ENCODE data around the gene KCNIP3. TPM values are rescaled to one million over a fixed set of nuclear protein-coding genes. Genes with fewer than 3 reads are reported as not detected.
"Not testable (repeated sequence)": the region's sequence is repeated elsewhere in the genome, so short reads cannot be mapped to it uniquely, and the experiment has no call there.

KCNIP3 gene
- total RNA-seq, 3 donors from 2014 or later = 3.0 to 12.5 (median 4.1) TPM

DNA sequence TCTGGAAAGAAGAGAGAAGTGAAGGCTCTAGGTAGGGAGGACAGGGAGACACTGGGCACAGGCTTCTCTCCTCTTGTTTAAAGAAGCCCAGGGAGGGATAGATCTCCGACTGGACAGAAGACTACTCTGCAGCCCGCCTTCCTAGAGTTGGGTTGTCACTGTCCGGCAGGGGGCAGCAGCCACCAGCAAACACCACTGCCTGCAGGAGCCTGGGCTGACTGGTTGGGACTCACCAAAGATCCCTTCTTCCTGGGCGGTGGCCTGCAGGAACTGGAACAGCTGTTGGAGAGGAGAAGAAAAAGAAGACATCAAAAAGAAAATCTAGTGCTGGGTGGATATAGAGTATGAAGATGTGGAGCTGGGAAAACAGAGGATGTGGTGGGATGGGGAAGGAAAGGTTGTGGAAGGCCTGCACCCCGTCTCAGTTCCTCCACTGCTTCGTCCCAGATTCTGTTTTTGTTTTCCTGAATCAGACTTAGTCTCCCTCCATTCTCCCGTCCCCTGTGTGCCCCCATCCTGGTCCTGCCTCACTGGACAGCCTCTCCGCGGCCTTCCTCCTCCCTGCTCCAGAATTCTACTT lies 117.0 kb downstream of the KCNIP3 start:
- H3K36me3 ChIP-seq (ENCODE audit: low read depth); H3K4me1 ChIP-seq (ENCODE audit: low read depth); H3K9me3 ChIP-seq; H3K4me3 ChIP-seq: not testable (repeated sequence)
- peak; percentile 70 for TF ChIP-seq CTCF (IDR thresholded peaks at IDR 0.05)
- peak; percentile 95 for ATAC-seq
- peak; percentile 72 to 90 (median 89) for DNase-seq
- intact Hi-C loops (cut with DNase I, micrococcal nuclease) = loop anchor here in 1 of 2 donors (5.0 kb wide), 1 partner anchor 313 kb away; no protein-coding TSS in a partner anchor

GRCh38 chr2:95415138-95415537 lies 118.0 kb downstream of the KCNIP3 start:
- H3K36me3 ChIP-seq (ENCODE audit: low read depth); H3K4me3 ChIP-seq; intact Hi-C loops (cut with DNase I, micrococcal nuclease); H3K4me1 ChIP-seq (ENCODE audit: low read depth); H3K9me3 ChIP-seq; DNase-seq; ATAC-seq: not testable (repeated sequence)

GRCh38 chr2:95415561-95415960 lies 118.4 kb downstream of the KCNIP3 start:
- H3K36me3 ChIP-seq (ENCODE audit: low read depth); H3K4me3 ChIP-seq; H3K4me1 ChIP-seq (ENCODE audit: low read depth); H3K9me3 ChIP-seq; DNase-seq; ATAC-seq; intact Hi-C loops (cut with DNase I, micrococcal nuclease): not testable (repeated sequence)

DNA sequence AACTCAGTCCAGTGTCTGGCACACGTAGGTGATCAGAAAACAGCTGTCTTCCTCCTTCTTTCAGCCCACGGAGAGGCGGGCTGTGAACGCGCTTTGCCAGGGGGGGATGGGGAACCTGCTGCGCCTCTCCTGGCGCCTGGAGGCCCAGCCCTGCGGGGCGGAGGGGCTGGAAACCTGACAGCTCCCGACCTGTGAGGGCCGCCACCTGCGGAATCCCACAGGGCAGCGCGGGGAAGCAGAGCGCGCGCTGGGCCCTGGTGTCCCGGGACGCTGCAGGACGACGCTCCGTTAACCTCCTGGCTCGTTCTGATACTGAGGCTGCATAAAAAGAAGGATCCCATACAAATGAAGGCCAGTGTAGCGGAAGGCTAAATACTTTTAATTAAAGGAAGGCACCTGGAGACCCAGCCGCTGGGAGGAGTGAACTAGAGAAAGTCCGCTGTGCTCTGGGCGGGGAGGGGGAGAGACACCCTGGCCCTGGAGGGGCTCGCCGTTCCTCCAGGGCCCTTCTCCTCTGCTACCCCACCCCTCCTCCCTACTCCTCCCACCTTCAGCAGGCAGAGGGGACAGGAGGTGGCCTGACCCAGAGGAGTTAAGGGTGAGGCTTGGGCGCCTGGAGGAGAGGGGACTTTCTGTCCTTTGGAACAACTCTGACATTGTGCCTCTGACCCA lies 130.2 kb downstream of the KCNIP3 start:
- DNase-seq; H3K4me1 ChIP-seq (ENCODE audit: low read depth); H3K9me3 ChIP-seq; H3K4me3 ChIP-seq; H3K36me3 ChIP-seq (ENCODE audit: low read depth); intact Hi-C loops (cut with DNase I, micrococcal nuclease); ATAC-seq: not testable (repeated sequence)

- intact Hi-C loops (cut with DNase I, micrococcal nuclease); H3K4me3 ChIP-seq; H3K36me3 ChIP-seq (ENCODE audit: low read depth); H3K9me3 ChIP-seq; DNase-seq; H3K4me1 ChIP-seq (ENCODE audit: low read depth): not testable (repeated sequence)
- peak; percentile 91 for ATAC-seq
Measured at GRCh38 chr2:95429748-95430467, 132.8 kb downstream of the KCNIP3 start.

GRCh38 chr2:95433373-95433772 lies 136.2 kb downstream of the KCNIP3 start:
- H3K36me3 ChIP-seq (ENCODE audit: low read depth); intact Hi-C loops (cut with DNase I, micrococcal nuclease); H3K4me3 ChIP-seq; ATAC-seq; H3K9me3 ChIP-seq; DNase-seq; H3K4me1 ChIP-seq (ENCODE audit: low read depth): not testable (repeated sequence)

DNA sequence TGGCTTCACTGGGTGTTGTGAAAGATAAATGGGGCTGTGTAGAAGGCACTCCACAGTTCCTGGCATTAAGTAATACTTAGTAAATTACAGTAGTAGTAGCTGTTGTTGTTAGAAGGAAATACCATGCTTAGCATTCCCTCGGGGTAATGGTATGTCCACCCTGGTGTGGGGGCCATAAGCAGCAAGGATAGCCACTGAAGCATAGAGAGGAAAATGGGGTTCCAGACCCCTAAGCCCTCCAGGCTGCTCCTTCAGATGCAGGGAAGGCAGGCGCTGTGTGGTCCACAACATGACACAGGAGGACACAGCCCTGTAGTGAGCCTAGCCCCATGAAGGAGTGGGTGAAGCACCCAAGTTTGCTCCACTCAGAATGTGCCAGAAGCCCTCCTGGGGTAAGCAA lies 136.8 kb downstream of the KCNIP3 start:
- H3K4me3 ChIP-seq; H3K36me3 ChIP-seq (ENCODE audit: low read depth); DNase-seq; ATAC-seq; H3K9me3 ChIP-seq; intact Hi-C loops (cut with DNase I, micrococcal nuclease); H3K4me1 ChIP-seq (ENCODE audit: low read depth): not testable (repeated sequence)

- intact Hi-C loops (cut with DNase I, micrococcal nuclease); H3K4me3 ChIP-seq; H3K4me1 ChIP-seq (ENCODE audit: low read depth); H3K9me3 ChIP-seq; H3K36me3 ChIP-seq (ENCODE audit: low read depth): not testable (repeated sequence)
- DNase-seq (peak in 1 of 3 donors; percentile 56), ATAC-seq (peak; percentile 35)
Measured at GRCh38 chr2:95434507-95435076, 137.4 kb downstream of the KCNIP3 start.

DNA sequence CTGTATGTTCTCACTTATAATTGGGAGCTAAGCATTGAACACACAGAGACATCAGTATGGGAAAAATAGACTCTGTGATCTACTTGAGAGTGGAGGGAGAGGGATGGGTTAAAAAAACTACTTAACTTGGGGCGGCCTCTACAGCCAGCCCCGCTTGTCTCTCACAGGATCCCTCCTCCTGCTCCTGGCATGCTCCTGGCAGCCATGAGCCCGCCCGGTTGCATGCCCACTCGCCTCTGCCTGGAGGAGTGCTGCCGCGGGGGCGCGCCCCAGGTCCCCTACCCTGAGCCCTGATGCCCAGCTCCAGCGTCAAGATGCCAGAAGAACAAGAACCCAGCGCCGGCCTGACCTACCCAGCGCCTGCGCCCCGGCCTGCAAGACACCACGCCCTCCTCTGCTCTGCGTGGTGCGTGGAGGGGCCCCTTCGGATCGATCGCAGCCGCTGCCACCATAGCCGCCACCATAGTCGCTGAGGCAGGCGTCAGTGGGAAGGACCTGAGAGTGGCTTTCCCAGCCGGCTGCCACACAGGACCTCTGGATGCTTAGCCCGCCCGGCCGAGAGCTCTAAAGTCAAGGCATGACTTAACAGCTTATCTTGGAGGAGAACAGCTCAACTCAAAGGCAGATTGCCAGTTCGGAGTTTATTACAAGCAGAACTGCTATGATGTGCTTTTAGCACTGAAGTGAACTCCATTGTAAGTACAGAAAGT lies 138.2 kb downstream of the KCNIP3 start:
- H3K4me3 ChIP-seq; DNase-seq; H3K9me3 ChIP-seq; H3K36me3 ChIP-seq (ENCODE audit: low read depth); intact Hi-C loops (cut with DNase I, micrococcal nuclease); H3K4me1 ChIP-seq (ENCODE audit: low read depth): not testable (repeated sequence)
- peak; percentile 24 for ATAC-seq

Other genes with a start within 250 kb of the KCNIP3 start
- 10 to 100 TPM; 65.1 to 69.6 (median 68.6) TPM for gene MRPS5, start 175.5 kb upstream of the KCNIP3 start, total RNA-seq
- gene ZNF514, start 137.5 kb upstream of the KCNIP3 start, total RNA-seq = 10 to 100 TPM; 12.3 to 28.0 (median 14.8) TPM
- gene ZNF2, start 131.5 kb upstream of the KCNIP3 start, total RNA-seq = 1 to 10 TPM; 2.5 to 7.0 (median 2.9) TPM
- gene ZNF892, start 89.8 kb upstream of the KCNIP3 start, total RNA-seq = 1 to 10 TPM; 1.5 to 5.6 (median 1.7) TPM
- 10 to 100 TPM; 24.4 to 44.0 (median 35.8) TPM for gene PROM2, start 22.9 kb upstream of the KCNIP3 start, total RNA-seq
- 10 to 100 TPM; 30.3 to 37.6 (median 34.3) TPM for gene FAHD2A, start 105.4 kb downstream of the KCNIP3 start, total RNA-seq
- not detected for gene TRIM43B, start 187.4 kb downstream of the KCNIP3 start, total RNA-seq

Measured in mucosa of descending colon (tissue), 3 donors.